ENCODE results near the gene RGS6. TPM values are rescaled to one million over a fixed set of nuclear protein-coding genes. Genes with fewer than 3 reads are reported as not detected.

Gene RGS6
- total and polyA plus RNA-seq, 4 donors, result 0.06 to 5.3 (median 0.17) TPM; not detected in 1

GRCh38 chr14:72609205-72609916 lies 677.1 kb downstream of the RGS6 start:
- Histone ChIP-seq H3K4me1 (ENCODE audit: control insufficient read depth in 4 of 4, insufficient read depth in 4 of 4, low read length in 3 of 4) (peaks cover 0 to 16% (median 9%) of the 10 kb centered on the region in 4 donors), H3K36me3 (ENCODE audit: control insufficient read depth in 4 of 4, insufficient read depth in 3 of 4, low read depth in 1 of 4, low read length in 3 of 4) (no peaks in the 10 kb centered on the region), H3K4me3 (ENCODE audit: low read depth in 1 of 3, low read length in 3 of 3) (no peak overlapping the region), H3K9me3 (ENCODE audit: control insufficient read depth in 4 of 4, low read length in 3 of 4) (no peaks in the 10 kb centered on the region), H3K27me3 (ENCODE audit: control insufficient read depth in 4 of 4, insufficient read depth in 4 of 4, low read length in 3 of 4) (no peaks in the 10 kb centered on the region), H3K9ac (ENCODE audit: low read depth in 1 of 2, low read length in 2 of 2) (no peak overlapping the region), H3K27ac (ENCODE audit: low read depth in 1 of 2, low read length in 2 of 2) (no peak overlapping the region)
- peak; percentile 20 for DNase-seq (ENCODE audit: low spot score)
- WGBS, result 91% methylated on average over 12 of the region's 12 CpGs
- TF ChIP-seq GABPA (IDR thresholded peaks at IDR 0.05 in 1 of 2, conservative IDR thresholded peaks at IDR 0.05 in 1 of 2) (no peak), YY1 (IDR thresholded peaks at IDR 0.05) (no peak), EGR1 (IDR thresholded peaks at IDR 0.05; ENCODE audit: low read depth in 2 of 2) (no peak), JUND (IDR thresholded peaks at IDR 0.05) (no peak), HNF4A (conservative IDR thresholded peaks at IDR 0.05) (no peak), CTCF (IDR thresholded peaks at IDR 0.05; ENCODE audit: low read depth, low read length, missing input control) (no peak), ZBTB33 (IDR thresholded peaks at IDR 0.05) (no peak), SP1 (IDR thresholded peaks at IDR 0.05) (no peak), REST (IDR thresholded peaks at IDR 0.05) (no peak), FOXA2 (IDR thresholded peaks at IDR 0.05) (no peak), RXRA (IDR thresholded peaks at IDR 0.05) (no peak), ATF3 (IDR thresholded peaks at IDR 0.05) (no peak), FOXA1 (IDR thresholded peaks at IDR 0.05) (no peak)
